ENCODE data around the gene MYO15B. TPM values are rescaled to one million over a fixed set of nuclear protein-coding genes. Genes with fewer than 3 reads are reported as not detected.
A peak's percentile ranks its signal among the peaks of the same experiment; 100 is the strongest.

The MYO15B gene
- total and polyA plus RNA-seq, 2 of the 13 experiments (the other 11 are each of a cell fraction or from before 2014, with no cell fraction given) = 2.8 to 8.1 TPM

DNA sequence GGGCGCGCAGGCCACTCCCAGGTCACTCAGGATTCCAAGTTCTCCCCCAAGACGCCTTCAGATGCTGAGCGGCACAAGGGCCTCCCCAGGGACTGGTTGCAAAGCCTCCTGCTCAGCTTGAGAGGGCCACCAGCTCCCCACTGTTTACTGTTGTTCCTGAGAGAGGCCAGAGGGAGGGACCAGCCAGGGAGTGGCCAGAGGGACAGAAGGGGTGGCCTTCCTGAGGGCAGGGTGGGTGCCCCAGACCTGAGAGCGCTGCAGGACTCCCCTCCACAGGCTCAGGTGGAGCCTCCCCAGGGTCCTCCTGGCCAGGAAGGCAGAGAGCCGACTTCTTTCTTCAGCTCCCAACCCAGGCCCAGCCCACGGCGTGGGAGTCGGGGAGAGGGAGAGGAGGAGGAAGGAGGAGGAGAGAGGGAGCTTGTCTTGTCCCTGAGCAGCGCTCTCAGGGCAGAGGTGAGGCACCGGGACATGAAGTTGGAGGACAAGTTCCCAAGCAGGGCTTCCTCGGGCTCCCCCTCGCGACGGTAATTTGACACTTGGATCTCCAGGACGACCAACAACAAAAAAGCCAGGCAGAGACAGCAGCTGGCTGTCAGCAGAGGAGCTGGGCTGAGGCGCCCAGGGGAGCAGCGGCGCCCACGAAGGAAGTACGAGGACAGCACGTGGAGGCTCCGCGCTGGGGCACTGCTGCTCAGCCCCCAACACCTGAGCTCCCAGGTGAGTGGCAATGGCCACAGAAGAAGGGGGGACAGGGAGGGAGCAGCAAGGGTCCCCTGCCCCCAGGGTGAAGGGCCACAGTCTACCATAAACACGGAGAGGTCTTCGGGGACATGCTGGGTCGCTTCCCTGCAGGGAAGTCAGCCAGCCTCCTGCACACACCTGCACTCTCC, 46.1 kb downstream of the MYO15B start (continued):
- TF ChIP-seq ZBTB40 (IDR thresholded peaks at IDR 0.05) = no peak
- no peak for TF ChIP-seq ZBTB40 (CRISPR knock-in tag; IDR thresholded peaks at IDR 0.05)
- TF ChIP-seq FOXA1 (IDR thresholded peaks at IDR 0.05) = no peak
- no peak for TF ChIP-seq FOXA1 (CRISPR knock-in tag; IDR thresholded peaks at IDR 0.05)
- no peak for TF ChIP-seq EZH2 (conservative IDR thresholded peaks at IDR 0.05; ENCODE audit: low read depth, low read length)
- TF ChIP-seq DNMT1 (CRISPR knock-in tag; IDR thresholded peaks at IDR 0.05) = peak; percentile 85; the same call in 1 of the 2 replicates
- TF ChIP-seq HNF4G (IDR thresholded peaks at IDR 0.05; ENCODE audit: borderline replicate concordance, low read depth, low read length) = no peak
- peak; percentile 31; the same call in 1 of the 2 replicates for TF ChIP-seq HNF4G (CRISPR knock-in tag; IDR thresholded peaks at IDR 0.05; ENCODE audit: borderline replicate concordance, low read depth)
- 0 out of 2 replicates have a peak, but pooled peaks have one; percentile 6 for TF ChIP-seq ZNF563 (CRISPR knock-in tag; IDR thresholded peaks at IDR 0.05)
- TF ChIP-seq, protein P1, sequence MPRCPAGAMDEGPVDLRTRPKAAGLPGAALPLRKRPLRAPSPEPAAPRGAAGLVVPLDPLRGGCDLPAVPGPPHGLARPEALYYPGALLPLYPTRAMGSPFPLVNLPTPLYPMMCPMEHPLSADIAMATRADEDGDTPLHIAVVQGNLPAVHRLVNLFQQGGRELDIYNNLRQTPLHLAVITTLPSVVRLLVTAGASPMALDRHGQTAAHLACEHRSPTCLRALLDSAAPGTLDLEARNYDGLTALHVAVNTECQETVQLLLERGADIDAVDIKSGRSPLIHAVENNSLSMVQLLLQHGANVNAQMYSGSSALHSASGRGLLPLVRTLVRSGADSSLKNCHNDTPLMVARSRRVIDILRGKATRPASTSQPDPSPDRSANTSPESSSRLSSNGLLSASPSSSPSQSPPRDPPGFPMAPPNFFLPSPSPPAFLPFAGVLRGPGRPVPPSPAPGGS (CRISPR knock-in tag; IDR thresholded peaks at IDR 0.05) = peak; percentile 56; the same call in 1 of the 2 replicates
- no peak for TF ChIP-seq FOXJ3 (CRISPR knock-in tag; IDR thresholded peaks at IDR 0.05; ENCODE audit: borderline replicate concordance)
- TF ChIP-seq NR2F6 (IDR thresholded peaks at IDR 0.05) = no peak
- peak; percentile 41; the same call in 1 of the 2 replicates for TF ChIP-seq NR2F6 (CRISPR knock-in tag; IDR thresholded peaks at IDR 0.05)
- no peak for TF ChIP-seq ZNF557 (CRISPR knock-in tag; IDR thresholded peaks at IDR 0.05)
- peak; percentile 56 for TF ChIP-seq KDM5B (CRISPR knock-in tag; IDR thresholded peaks at IDR 0.05; ENCODE audit: borderline replicate concordance)

All from HepG2 (cell line).